Subcutaneous adipose tissue (tissue), 4 donors: ENCODE results near the gene SECISBP2. TPM values are rescaled to one million over a fixed set of nuclear protein-coding genes. Genes with fewer than 3 reads are reported as not detected.

Experiments
- total RNA-seq, 4 donors: library from RNA; depleted of rRNA; stranded (reverse); fragments of >200 nt; gene quantifications; one replicate each; pipeline ENCODE4 v1.1.0, GENCODE V29; 2016
- TF ChIP-seq, protein P1 (sequence below): fragments of 450-650 bp; IDR thresholded peaks from one replicate; pipeline ENCODE4 v1.5.1; 2016; ENCODE audit warnings: low read depth, mild to moderate bottlenecking, control low read depth, antibody characterized with exemption, moderate library complexity

The SECISBP2 gene
- total RNA-seq, 4 donors from 2014 or later = 44.4 to 71.0 (median 55.1) TPM

- TF ChIP-seq, protein P1, sequence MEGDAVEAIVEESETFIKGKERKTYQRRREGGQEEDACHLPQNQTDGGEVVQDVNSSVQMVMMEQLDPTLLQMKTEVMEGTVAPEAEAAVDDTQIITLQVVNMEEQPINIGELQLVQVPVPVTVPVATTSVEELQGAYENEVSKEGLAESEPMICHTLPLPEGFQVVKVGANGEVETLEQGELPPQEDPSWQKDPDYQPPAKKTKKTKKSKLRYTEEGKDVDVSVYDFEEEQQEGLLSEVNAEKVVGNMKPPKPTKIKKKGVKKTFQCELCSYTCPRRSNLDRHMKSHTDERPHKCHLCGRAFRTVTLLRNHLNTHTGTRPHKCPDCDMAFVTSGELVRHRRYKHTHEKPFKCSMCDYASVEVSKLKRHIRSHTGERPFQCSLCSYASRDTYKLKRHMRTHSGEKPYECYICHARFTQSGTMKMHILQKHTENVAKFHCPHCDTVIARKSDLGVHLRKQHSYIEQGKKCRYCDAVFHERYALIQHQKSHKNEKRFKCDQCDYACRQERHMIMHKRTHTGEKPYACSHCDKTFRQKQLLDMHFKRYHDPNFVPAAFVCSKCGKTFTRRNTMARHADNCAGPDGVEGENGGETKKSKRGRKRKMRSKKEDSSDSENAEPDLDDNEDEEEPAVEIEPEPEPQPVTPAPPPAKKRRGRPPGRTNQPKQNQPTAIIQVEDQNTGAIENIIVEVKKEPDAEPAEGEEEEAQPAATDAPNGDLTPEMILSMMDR = no peak
Observed at GRCh38 chr9:89370593-89370992, 52.3 kb downstream of the SECISBP2 start.

DNA sequence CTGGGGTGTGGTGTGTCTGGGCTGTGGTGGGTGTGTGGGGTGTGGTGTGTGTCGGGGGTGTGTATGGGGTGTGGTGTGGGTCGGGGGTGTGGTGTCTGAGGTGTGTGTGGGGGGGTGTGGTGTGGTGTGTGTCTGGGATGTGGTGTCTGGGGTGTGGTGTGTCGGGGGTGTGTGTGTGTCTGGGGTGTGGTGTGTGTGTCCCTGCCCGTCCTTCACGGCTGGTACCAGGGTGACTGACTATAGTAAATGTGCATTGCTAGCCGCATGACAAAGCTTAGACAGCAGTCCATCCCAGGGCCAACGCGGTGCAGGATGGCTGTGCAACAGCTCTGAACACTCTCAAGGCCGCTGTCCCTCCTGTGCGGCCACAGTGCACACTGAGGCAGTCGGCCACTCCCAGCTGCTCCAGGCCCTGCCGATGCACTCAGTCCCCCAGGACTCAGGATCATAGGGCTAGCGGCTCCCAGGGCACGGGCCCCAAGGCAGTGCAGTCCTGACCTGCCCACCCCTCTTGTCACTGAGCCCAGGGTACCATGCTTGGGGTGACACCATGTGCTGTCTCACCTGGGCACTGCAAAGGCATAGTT, 54.0 kb downstream of the SECISBP2 start:
- TF ChIP-seq, protein P1 = no peak

DNA sequence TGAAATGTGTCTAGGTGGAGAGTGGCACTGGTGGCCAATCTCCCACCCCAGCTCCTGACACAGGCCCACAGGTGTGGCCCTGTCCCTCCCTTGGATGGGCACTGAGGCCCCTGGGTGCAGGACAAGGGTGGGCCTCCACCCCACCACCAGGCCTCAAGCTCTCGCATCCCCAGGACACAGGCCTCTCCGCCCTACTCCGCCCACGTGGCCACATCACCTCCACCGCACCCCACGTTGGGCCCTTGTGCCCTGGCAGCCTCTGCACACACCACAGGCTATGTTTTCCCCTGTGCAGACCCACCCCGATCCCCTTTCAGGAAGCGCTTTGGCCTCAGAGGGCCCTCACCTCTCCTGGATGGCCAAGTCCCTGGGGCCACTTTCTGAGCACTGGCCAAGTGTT, 54.7 kb downstream of the SECISBP2 start:
- TF ChIP-seq, protein P1 = no peak

GRCh38 chr9:89374176-89374575, 55.9 kb downstream of the SECISBP2 start:
- TF ChIP-seq, protein P1 = no peak

DNA sequence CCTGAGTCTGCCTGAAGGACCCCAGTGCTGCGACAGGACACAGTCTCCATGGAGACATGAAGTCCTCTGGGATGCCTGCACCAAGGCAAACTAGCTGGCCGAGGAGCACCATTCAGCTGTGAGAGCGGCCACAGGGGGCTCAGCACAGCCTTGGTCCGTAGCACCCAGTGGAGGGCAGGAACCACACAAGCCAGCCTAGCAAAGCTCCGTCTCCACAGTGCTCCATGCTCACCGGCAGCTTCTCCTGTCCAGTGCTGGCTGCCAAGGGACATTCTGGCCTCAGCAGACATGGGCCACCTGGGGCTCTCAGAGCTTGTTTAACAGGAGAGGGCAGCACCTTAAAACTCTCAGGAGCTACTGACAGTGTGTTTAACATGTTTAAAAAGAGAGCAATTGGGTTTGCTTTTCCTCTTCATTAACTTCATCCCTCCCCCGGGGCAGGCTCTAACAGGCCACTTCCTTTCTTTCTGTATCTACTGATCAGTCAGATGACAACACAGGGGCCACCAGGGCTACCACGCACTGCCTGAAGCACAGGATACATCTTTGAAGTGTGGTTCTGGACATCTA, 57.0 kb downstream of the SECISBP2 start:
- TF ChIP-seq, protein P1 = no peak

DNA sequence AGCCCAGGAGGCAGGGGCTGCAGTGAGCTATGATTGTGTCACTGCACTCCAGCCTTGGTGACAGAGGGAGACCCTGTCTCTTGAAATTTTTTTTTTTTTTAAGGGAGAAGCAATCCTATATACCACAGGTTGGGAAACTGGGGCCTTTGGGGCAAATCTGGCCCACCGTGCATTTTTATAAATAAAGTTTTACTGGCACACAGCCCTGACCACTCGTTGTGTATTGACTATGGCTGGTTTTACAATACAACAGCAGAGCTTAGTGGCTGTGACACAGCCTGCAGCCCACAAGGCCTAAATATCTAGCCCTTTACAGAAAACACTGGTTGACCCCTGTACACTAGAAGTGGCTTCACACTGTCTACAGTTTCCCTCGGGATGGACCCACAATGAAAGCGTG, 58.0 kb downstream of the SECISBP2 start:
- TF ChIP-seq, protein P1 = no peak

DNA sequence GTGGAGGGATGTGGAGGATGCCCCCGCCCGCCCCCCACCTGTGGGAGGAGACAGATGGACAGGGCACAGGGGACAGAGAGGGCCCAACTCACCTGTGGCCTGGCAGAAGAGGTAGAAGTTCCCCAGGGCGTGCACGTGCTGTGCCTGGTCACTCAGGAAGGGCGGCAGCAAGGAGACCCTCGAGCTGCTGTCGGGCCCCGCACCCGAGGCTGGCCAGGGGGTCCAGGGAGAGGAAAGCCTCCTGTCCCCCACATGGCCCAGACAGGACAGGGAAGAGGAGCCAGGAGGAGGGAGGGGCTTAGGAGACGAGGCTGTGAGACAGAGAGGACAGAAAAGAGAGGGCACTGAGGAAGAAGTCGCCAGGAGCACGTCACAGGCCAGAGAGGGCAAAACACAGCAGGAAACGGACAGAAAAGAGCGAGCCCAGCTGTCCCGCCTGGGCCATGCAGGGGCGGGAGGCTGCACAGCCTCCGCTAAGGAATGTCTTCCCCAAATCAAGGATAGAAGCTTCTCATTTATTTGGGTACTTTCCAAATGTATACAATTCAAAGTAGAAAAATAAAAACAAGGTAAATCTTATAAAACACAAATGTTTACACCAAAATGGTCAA, 58.5 kb downstream of the SECISBP2 start:
- TF ChIP-seq, protein P1 = no peak
